Astrocyte (in vitro differentiated cells and primary cell): ENCODE results near the gene ANO6.

Experiments used
- CTCF ChIP-seq: IDR thresholded peaks from 2 replicates; pipeline ENCODE4 v1.5.1; 2011; ENCODE audit warnings: low read depth, mild to moderate bottlenecking, inconsistent platforms, low read length, moderate library complexity; ENCODE audit not compliant: insufficient read depth
- EZH2 ChIP-seq: IDR thresholded peaks from 2 replicates; pipeline ENCODE4 v1.6.1; 2012; ENCODE audit warnings: mild to moderate bottlenecking, low read length, inconsistent platforms; ENCODE audit not compliant: insufficient read depth

DNA sequence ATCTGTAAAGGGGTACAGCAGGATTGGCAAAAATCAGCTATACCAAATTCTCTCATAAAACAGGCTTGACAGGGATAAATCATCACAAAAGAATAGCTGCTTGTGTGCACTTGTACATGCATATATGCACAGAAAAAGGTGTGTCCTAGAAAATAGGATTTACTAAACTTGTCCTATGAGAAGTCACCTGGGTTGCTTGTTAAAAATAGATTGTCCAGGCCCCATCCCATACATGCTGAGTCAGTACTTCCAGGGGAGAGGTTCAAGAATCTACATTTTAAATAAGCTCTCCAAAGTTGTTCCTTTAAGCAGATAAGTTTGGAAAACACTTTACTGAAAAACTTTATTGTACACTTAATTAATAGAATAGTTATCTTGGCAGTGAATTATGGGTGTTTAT, 123.1 kb downstream of the ANO6 start:
- TF ChIP-seq CTCF (no peak), EZH2 (no peak)
